SK-N-SH treated with all-trans-retinoic acid at 6 μM for 48 hours (cell line): ENCODE data around the gene AGPAT4.

Experiments used
- ATAC-seq: fragments of 200-7000 bp; cut with Tn5 transposase; 3 replicates; pipeline ENCODE4 v1.9.1; 2020; ENCODE audit warnings: mild to moderate bottlenecking, moderate library complexity
- ARNTL ChIP-seq: fragments of 450-650 bp; formaldehyde crosslinking; IDR thresholded peaks from 2 replicates; pipeline ENCODE4 v1.5.0; 2020; ENCODE audit warnings: low read depth, mild to moderate bottlenecking, moderate library complexity, borderline replicate concordance
- BACH2 ChIP-seq: fragments of 250-450 bp; sonication (Bioruptor Pico); IDR thresholded peaks from 2 replicates; pipeline ENCODE4 v1.9.0; 2021; ENCODE audit warnings: mild to moderate bottlenecking, borderline replicate concordance
- CREB5 ChIP-seq: fragments of 250-450 bp; sonication (Bioruptor Pico); IDR thresholded peaks from 2 replicates; pipeline ENCODE4 v1.5.1; 2020; ENCODE audit warnings: low read depth, mild to moderate bottlenecking, moderate library complexity
- CSDC2 ChIP-seq: fragments of 250-450 bp; sonication (Bioruptor Pico); IDR thresholded peaks from 2 replicates; pipeline ENCODE4 v1.5.0; 2020; ENCODE audit warnings: mild to moderate bottlenecking, moderate library complexity
- CSRNP3 ChIP-seq: fragments of 250-450 bp; sonication (Bioruptor Pico); IDR thresholded peaks from 2 replicates; pipeline ENCODE4 v1.5.1; 2021; ENCODE audit warnings: mild to moderate bottlenecking, moderate library complexity
- ESRRG ChIP-seq: fragments of 250-450 bp; sonication (Bioruptor Pico); IDR thresholded peaks from 2 replicates; pipeline ENCODE4 v1.6.1; 2021; ENCODE audit warnings: mild to moderate bottlenecking
- GLIS3 ChIP-seq: fragments of 250-450 bp; sonication (Bioruptor Pico); IDR thresholded peaks from 2 replicates; pipeline ENCODE4 v1.5.0; 2020; ENCODE audit warnings: mild to moderate bottlenecking, moderate library complexity
- ISL1 ChIP-seq: fragments of 250-450 bp; sonication (Bioruptor Pico); IDR thresholded peaks from 2 replicates; pipeline ENCODE4 v2.1.2; 2022; ENCODE audit warnings: mild to moderate bottlenecking, moderate library complexity
- OSR1 ChIP-seq: fragments of 250-450 bp; sonication (Bioruptor Pico); IDR thresholded peaks from 2 replicates; pipeline ENCODE4 v1.8.0; 2022; ENCODE audit warnings: moderate library complexity, mild to moderate bottlenecking, inconsistent platforms
- PATZ1 ChIP-seq: fragments of 250-450 bp; sonication (Bioruptor Pico); IDR thresholded peaks from 2 replicates; pipeline ENCODE4 v1.8.0; 2020; ENCODE audit warnings: mild to moderate bottlenecking, moderate library complexity, borderline replicate concordance
- POU6F1 ChIP-seq: fragments of 250-450 bp; sonication (Bioruptor Pico); IDR thresholded peaks from 2 replicates; pipeline ENCODE4 v1.8.0; 2021; ENCODE audit warnings: low read depth, mild to moderate bottlenecking, moderate library complexity, borderline replicate concordance
- PPARA ChIP-seq: fragments of 250-450 bp; sonication (Bioruptor Pico); IDR thresholded peaks from 2 replicates; pipeline ENCODE4 v1.5.0; 2020; ENCODE audit warnings: mild to moderate bottlenecking, borderline replicate concordance
- RARB ChIP-seq: fragments of 250-450 bp; sonication (Bioruptor Pico); IDR thresholded peaks from 2 replicates; pipeline ENCODE4 v1.8.0; 2021; ENCODE audit warnings: mild to moderate bottlenecking, moderate library complexity
- TCF4 ChIP-seq: fragments of 250-450 bp; sonication (Bioruptor Pico); IDR thresholded peaks from 2 replicates; pipeline ENCODE4 v1.8.0; 2021; ENCODE audit warnings: mild to moderate bottlenecking, moderate library complexity, borderline replicate concordance
- TOX ChIP-seq: fragments of 250-450 bp; sonication (Bioruptor Pico); IDR thresholded peaks from 2 replicates; pipeline ENCODE4 v1.8.0; 2021; ENCODE audit warnings: mild to moderate bottlenecking, moderate library complexity, borderline replicate concordance
- TSHZ2 ChIP-seq: fragments of 250-450 bp; sonication (Bioruptor Pico); IDR thresholded peaks from 2 replicates; pipeline ENCODE4 v1.5.0; 2020; ENCODE audit warnings: mild to moderate bottlenecking, moderate library complexity
- ZC3H10 ChIP-seq: fragments of 250-450 bp; sonication (Bioruptor Pico); IDR thresholded peaks from 2 replicates; pipeline ENCODE4 v1.5.1; 2021; ENCODE audit warnings: mild to moderate bottlenecking, moderate library complexity
- ZFP3 ChIP-seq: fragments of 250-450 bp; sonication (Bioruptor Pico); IDR thresholded peaks from 2 replicates; pipeline ENCODE4 v1.5.0; 2020; ENCODE audit warnings: mild to moderate bottlenecking, moderate library complexity
- ZFP30 ChIP-seq: fragments of 450-650 bp; formaldehyde crosslinking; IDR thresholded peaks from 2 replicates; pipeline ENCODE4 v1.5.0; 2022; ENCODE audit warnings: mild to moderate bottlenecking, moderate library complexity
- ZNF565 ChIP-seq: fragments of 450-650 bp; formaldehyde crosslinking; conservative IDR thresholded peaks from 2 replicates; pipeline ENCODE4 v1.5.0; 2020; ENCODE audit warnings: low read depth, mild to moderate bottlenecking, moderate library complexity
- ZNF70 ChIP-seq: fragments of 450-650 bp; formaldehyde crosslinking; IDR thresholded peaks from 2 replicates; pipeline ENCODE4 v1.5.0; 2020; ENCODE audit warnings: mild to moderate bottlenecking, moderate library complexity
- ZNF8 ChIP-seq: fragments of 450-650 bp; formaldehyde crosslinking; IDR thresholded peaks from 2 replicates; pipeline ENCODE4 v1.5.0; 2020; ENCODE audit warnings: mild to moderate bottlenecking, moderate library complexity

The AGPAT4 gene

GRCh38 chr6:161219680-161220079 is 54.2 kb downstream of the AGPAT4 start (continued):
- TF ChIP-seq ARNTL = no peak
- TF ChIP-seq, all 23 proteins: peak for 0

- no peak for ATAC-seq
- TF ChIP-seq ZNF565 = no peak
- TF ChIP-seq PPARA = no peak
- TF ChIP-seq, all 23 proteins: peak for 0
Measured at GRCh38 chr6:161218222-161218621, 55.6 kb downstream of the AGPAT4 start.

- no peak for ATAC-seq
- TF ChIP-seq ESRRG (CRISPR knock-in tag) = no peak
- TF ChIP-seq TOX (CRISPR knock-in tag) = no peak
- no peak for TF ChIP-seq ZC3H10 (CRISPR knock-in tag)
- TF ChIP-seq TCF4 (CRISPR knock-in tag) = no peak
- TF ChIP-seq BACH2 (CRISPR knock-in tag) = no peak
- TF ChIP-seq CSRNP3 (CRISPR knock-in tag) = no peak
- no peak for TF ChIP-seq ZNF70
- no peak for TF ChIP-seq OSR1 (CRISPR knock-in tag)
- TF ChIP-seq ARNTL = no peak
- TF ChIP-seq PATZ1 (CRISPR knock-in tag) = no peak
- TF ChIP-seq RARB (CRISPR knock-in tag) = no peak
- TF ChIP-seq ZNF8 = no peak
- no peak for TF ChIP-seq ZFP30 (CRISPR knock-in tag)
Measured at GRCh38 chr6:161217628-161218027, 56.2 kb downstream of the AGPAT4 start.

- no peak for ATAC-seq
- TF ChIP-seq TCF4 (CRISPR knock-in tag) (no peak), ZFP30 (CRISPR knock-in tag) (no peak), ZFP3 (CRISPR knock-in tag) (no peak), RARB (CRISPR knock-in tag) (no peak), ZNF70 (no peak), ESRRG (CRISPR knock-in tag) (no peak), ARNTL (no peak), TOX (CRISPR knock-in tag) (no peak), OSR1 (CRISPR knock-in tag) (no peak), BACH2 (CRISPR knock-in tag) (no peak), PPARA (no peak), ZNF565 (no peak), TSHZ2 (no peak)
- TF ChIP-seq, all 23 proteins: peak for 0
Measured at GRCh38 chr6:161216616-161217205, 57.1 kb downstream of the AGPAT4 start.

- ATAC-seq = no peak
- no peak for TF ChIP-seq ZNF8
- no peak for TF ChIP-seq OSR1 (CRISPR knock-in tag)
- TF ChIP-seq RARB (CRISPR knock-in tag) = no peak
- no peak for TF ChIP-seq ISL1 (CRISPR knock-in tag)
- no peak for TF ChIP-seq TOX (CRISPR knock-in tag)
- no peak for TF ChIP-seq CREB5 (CRISPR knock-in tag)
- TF ChIP-seq ARNTL = no peak
- no peak for TF ChIP-seq CSDC2
- TF ChIP-seq POU6F1 (CRISPR knock-in tag) = no peak
- TF ChIP-seq GLIS3 = no peak
Measured at GRCh38 chr6:161215876-161216615, 57.8 kb downstream of the AGPAT4 start.
